ENCODE results near the gene ADAM22. TPM values are rescaled to one million over a fixed set of nuclear protein-coding genes. Genes with fewer than 3 reads are reported as not detected.

ADAM22 gene
- total and polyA plus RNA-seq, 2 of the 4 experiments (the other 2 are of a cell fraction), result 0.03 to 0.18 TPM

- H4K20me1 ChIP-seq (ENCODE audit: insufficient read depth, low read length), result peaks cover 3% of the 10 kb centered on the region; the same call in 1 of the 2 replicates
- H3K9me3 ChIP-seq (ENCODE audit: control insufficient read depth, insufficient read depth, low read length), result no peaks in the 10 kb centered on the region
- H3K4me1 ChIP-seq (ENCODE audit: control insufficient read depth, insufficient read depth, low read length), result peaks cover 2% of the 10 kb centered on the region; the same call in 1 of the 2 replicates
- peak within 1 kb of the TSS; percentile 95 for H3K4ac ChIP-seq (ENCODE audit: low read depth, low read length)
- TF ChIP-seq CTCF (conservative IDR thresholded peaks at IDR 0.05; ENCODE audit: low read depth, low read length) (peak; percentile 60), MAFK (IDR thresholded peaks at IDR 0.05; ENCODE audit: low read depth, low read length) (peak; percentile 93), NFE2L2 (IDR thresholded peaks at IDR 0.05; ENCODE audit: low read depth, low read length) (no peak), MXI1 (IDR thresholded peaks at IDR 0.05; ENCODE audit: borderline replicate concordance, low read depth, low read length) (peak; percentile 88; the same call in 1 of the 2 replicates), RCOR1 (IDR thresholded peaks at IDR 0.05; ENCODE audit: insufficient replicate concordance, low read length) (no peak), BHLHE40 (IDR thresholded peaks at IDR 0.05; ENCODE audit: low read depth, low read length) (peak; percentile 97), CHD1 (IDR thresholded peaks at IDR 0.05; ENCODE audit: low read depth, low read length) (peak; percentile 95; the same call in 1 of the 2 replicates), RFX5 (IDR thresholded peaks at IDR 0.05; ENCODE audit: low read depth, low read length) (no peak), POLR2A (IDR thresholded peaks at IDR 0.05; ENCODE audit: low read depth, low read length) (peak; percentile 49; the same call in 1 of the 2 replicates)
- H3K4me3 ChIP-seq (ENCODE audit: insufficient read depth, low read depth, low read length), result peak within 1 kb of the TSS; percentile 89
- DNase-seq, result peak; percentile 72
- peak within 1 kb of the TSS; percentile 86 for H2AK9ac ChIP-seq (replicated peaks; ENCODE audit: low read depth, low read length, poor library complexity)
- peak within 1 kb of the TSS; percentile 60 for H3K23ac ChIP-seq (ENCODE audit: low read depth, low read length)
- H3K9me1 ChIP-seq (ENCODE audit: insufficient read depth, low read length), result peaks cover 3% of the 10 kb centered on the region
- no TSS peak for BruUV-seq (replicated peaks)
- peak within 1 kb of the TSS; percentile 79 for H3K56ac ChIP-seq (ENCODE audit: extremely low read depth, insufficient read depth, low read length)
- peak within 1 kb of the TSS; percentile 97 for H3K4me2 ChIP-seq (ENCODE audit: low read depth, low read length)
- H3K18ac ChIP-seq (ENCODE audit: low read depth, low read length), result peak within 1 kb of the TSS; percentile 98
- intact Hi-C loops (cut with micrococcal nuclease) (no loop called here), in situ Hi-C loops (cut with MboI; ENCODE audit: low sequenced_read_pairs) (no loop called here), dilution Hi-C loops (cut with HindIII; ENCODE audit: low sequenced_read_pairs, unreplicated experiment) (no loop called here)
- H2BK15ac ChIP-seq (ENCODE audit: low read depth, low read length), result no peak within 1 kb of the TSS
- H3K9ac ChIP-seq (ENCODE audit: low read depth, low read length), result peak within 1 kb of the TSS; percentile 92
- peak within 1 kb of the TSS; percentile 93 for H2BK20ac ChIP-seq (ENCODE audit: low read depth, low read length)
- H2AK5ac ChIP-seq (ENCODE audit: low read depth, low read length), result no peak within 1 kb of the TSS
- WGBS, 2 experiments (ENCODE audit: extremely low coverage in 2 of 2, insufficient read length in 1 of 2), result 0% methylated on average over 10 of the region's 75 CpGs; no CpG with 5 or more reads in 1 of the 2 experiments
- H4K8ac ChIP-seq (ENCODE audit: low read depth in 2 of 2, low read length in 2 of 2), result peak within 1 kb of the TSS; percentile 74 to 95; a peak in 3 of 4 replicates
- H4K5ac ChIP-seq (ENCODE audit: low read depth, low read length), result peak within 1 kb of the TSS; percentile 98
- ChIA-PET CTCF (interaction anchor here (0.6 to 1.2 kb wide), 4 partner anchors 9 to 506 kb away, joined by 3 to 4 read pairs (median 4); no protein-coding TSS in a partner anchor), POLR2A (ENCODE audit: unreplicated experiment) (interaction anchor here (0.6 kb wide), 1 partner anchor 258 kb away, joined by 3 read pairs; no protein-coding TSS in a partner anchor)
- ATAC-seq (ENCODE audit: low read depth), result peak; percentile 98
- peak within 1 kb of the TSS; percentile 97 for H4K91ac ChIP-seq (ENCODE audit: insufficient read depth, low read depth, low read length)
- peak within 1 kb of the TSS; percentile 99 for H3K27ac ChIP-seq (ENCODE audit: insufficient read depth, low read length)
- H2BK5ac ChIP-seq (ENCODE audit: low read depth, low read length, poor library complexity, severe bottlenecking), result peak within 1 kb of the TSS; percentile 99
- H3K36me3 ChIP-seq (ENCODE audit: control insufficient read depth, insufficient read depth, low read length), result peaks cover 7% of the 10 kb centered on the region
- peak within 1 kb of the TSS; percentile 97 for H2AFZ ChIP-seq (replicated peaks; ENCODE audit: low read length, poor library complexity)
- peak within 1 kb of the TSS; percentile 95 for H3K14ac ChIP-seq (replicated peaks; ENCODE audit: low read depth, low read length)
- no peaks in the 10 kb centered on the region for H3K27me3 ChIP-seq (ENCODE audit: control insufficient read depth, insufficient read depth, low read length)
- H2BK120ac ChIP-seq (ENCODE audit: low read depth, low read length), result peak within 1 kb of the TSS; percentile 99
- peaks cover 17 to 27% of the 10 kb centered on the region in 2 experiments for H3K79me1 ChIP-seq (ENCODE audit: low read depth in 1 of 2, low read length in 2 of 2)
Measured at GRCh38 chr7:88219781-88220747, 286.0 kb downstream of the ADAM22 start, which contains the start of gene SRI. SRI (minus strand) TSS chr7:88220038; CDS start chr7:88220026, 12 bp downstream.

All from IMR-90 (cell line).